D721Med (cell line): ENCODE data around the gene TMA7B.
"Not testable (repeated sequence)": the region's sequence is repeated elsewhere in the genome, so short reads cannot be mapped to it uniquely, and the experiment has no call there.

Source experiments
- DNase-seq: peaks from one replicate; pipeline ENCODE4 v3.0.0; 2011; ENCODE audit warnings: low spot score; ENCODE audit not compliant: insufficient read length
- FAIRE-seq: peaks from 2 replicates; lab custom pipeline; 2011; peaks lifted over from hg19 to GRCh38; lab: Jason Lieb, UNC
- TF ChIP-seq, protein P1 (sequence below): IDR thresholded peaks from 2 replicates; pipeline ENCODE4 v1.5.1; 2012; ENCODE audit warnings: mild to moderate bottlenecking, control low read depth; ENCODE audit not compliant: insufficient read depth; ENCODE audit errors: missing control alignments

TMA7B gene

DNA sequence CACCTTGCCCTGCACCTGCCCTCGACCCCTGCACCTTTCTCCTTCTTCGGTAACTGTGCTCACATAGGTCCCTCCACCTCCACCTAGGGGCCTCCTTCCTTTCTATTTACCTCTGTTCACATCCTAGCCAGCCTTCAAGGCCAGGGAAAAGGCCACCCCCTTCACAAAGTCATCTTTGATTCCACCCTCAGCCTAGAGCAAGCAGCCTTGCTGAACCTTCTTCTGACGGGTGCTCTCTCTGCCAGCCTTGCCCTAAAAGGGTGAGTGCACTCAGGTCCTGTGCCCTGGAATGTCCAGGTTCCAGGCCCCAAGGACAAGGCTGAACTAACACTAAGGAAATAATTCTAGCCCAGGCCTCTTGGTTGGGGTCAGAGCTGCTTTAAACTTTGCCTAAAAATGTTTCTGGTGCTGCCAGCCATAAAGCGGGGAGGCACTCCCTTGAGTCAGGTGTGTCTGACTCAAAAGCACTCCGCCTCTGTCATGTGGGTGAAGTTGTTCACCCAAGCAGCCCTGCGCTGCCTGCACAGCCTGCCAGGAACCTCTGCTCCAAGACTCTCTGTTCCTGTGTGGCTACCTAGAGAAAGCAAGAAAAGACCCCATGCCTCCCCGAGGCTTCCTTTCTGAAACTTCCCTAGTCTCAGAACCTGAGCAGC, 25.3 kb downstream of the TMA7B start:
- DNase-seq (no peak), FAIRE-seq (no peak)
- TF ChIP-seq, protein P1, sequence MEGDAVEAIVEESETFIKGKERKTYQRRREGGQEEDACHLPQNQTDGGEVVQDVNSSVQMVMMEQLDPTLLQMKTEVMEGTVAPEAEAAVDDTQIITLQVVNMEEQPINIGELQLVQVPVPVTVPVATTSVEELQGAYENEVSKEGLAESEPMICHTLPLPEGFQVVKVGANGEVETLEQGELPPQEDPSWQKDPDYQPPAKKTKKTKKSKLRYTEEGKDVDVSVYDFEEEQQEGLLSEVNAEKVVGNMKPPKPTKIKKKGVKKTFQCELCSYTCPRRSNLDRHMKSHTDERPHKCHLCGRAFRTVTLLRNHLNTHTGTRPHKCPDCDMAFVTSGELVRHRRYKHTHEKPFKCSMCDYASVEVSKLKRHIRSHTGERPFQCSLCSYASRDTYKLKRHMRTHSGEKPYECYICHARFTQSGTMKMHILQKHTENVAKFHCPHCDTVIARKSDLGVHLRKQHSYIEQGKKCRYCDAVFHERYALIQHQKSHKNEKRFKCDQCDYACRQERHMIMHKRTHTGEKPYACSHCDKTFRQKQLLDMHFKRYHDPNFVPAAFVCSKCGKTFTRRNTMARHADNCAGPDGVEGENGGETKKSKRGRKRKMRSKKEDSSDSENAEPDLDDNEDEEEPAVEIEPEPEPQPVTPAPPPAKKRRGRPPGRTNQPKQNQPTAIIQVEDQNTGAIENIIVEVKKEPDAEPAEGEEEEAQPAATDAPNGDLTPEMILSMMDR = no peak

DNA sequence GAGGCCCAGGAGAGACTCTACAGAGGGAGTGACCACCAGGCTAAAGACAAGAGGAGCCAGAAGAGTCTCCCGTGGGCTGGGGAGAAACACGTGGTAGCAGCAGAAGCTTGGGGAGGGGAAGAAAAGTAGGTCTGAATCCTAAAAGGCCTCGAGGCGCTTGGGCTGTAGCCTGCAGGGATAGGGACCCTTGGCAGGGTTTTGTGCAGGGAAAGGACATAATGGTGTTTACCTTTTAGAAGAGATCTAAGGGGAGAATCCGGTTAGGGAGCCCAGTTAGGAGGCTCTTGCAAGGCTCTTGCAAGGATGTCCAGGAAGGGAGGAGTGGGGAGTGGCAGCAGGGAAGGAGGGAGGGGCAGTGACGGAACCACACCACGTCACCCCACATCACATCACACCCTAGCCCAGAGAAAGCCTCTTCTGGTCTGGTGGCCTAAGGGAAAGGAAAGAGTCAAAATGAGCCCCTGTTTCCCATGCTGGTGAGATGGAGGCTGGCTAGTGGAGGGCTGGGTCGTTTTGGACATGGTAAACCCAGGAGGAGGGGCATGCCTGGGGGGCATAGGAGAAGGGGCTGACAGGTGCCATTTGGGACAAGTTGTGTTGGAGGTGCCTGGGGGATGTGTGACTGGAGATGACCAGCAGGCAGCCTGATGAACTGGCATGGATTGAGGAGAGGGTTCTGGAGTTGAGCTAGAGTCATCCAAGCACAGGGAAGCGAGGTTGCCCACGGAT, 28.4 kb downstream of the TMA7B start:
- TF ChIP-seq, protein P1 = no peak
- DNase-seq = no peak
- no peak for FAIRE-seq

DNA sequence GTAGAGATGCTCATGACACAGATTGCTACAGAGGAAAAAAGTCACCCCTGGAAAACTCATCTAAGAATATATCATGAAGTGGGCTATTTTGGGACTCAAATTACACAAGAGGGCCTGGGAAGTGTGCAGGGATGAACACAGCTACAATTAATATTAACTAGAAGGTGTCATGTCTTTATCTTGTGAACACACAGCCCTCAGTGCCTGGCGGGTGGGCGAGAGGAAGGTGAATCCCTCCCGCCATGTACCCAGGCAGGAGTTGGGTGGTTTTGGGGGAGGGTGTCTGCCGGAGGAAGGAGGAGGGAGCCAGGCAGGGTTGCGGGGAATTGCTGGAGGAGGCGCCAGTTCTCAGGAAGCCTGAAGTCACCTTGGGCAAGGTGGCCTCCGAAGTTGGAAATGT, 29.4 kb downstream of the TMA7B start:
- no peak for FAIRE-seq
- TF ChIP-seq, protein P1 = no peak
- no peak for DNase-seq

DNA sequence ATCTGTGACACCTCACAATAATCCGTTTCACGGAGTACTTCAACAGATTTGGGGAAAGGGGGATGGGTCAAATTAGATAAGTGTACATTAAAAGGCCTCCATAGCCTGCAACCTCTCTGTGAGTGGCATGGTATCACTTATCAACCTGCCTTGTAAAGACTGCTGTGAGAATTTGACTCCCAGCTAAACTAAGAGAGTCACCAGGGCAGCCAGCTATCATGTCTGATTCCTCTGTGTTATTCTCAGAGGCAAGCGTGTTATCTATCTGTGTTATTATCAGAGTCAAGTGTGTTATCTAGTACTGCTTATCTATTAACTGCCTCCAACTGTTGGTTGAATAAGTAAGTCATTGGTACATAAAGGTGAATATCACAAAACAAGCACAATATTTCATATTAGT, 30.5 kb downstream of the TMA7B start:
- FAIRE-seq (no peak), DNase-seq (no peak)
- TF ChIP-seq, protein P1 = no peak

DNA sequence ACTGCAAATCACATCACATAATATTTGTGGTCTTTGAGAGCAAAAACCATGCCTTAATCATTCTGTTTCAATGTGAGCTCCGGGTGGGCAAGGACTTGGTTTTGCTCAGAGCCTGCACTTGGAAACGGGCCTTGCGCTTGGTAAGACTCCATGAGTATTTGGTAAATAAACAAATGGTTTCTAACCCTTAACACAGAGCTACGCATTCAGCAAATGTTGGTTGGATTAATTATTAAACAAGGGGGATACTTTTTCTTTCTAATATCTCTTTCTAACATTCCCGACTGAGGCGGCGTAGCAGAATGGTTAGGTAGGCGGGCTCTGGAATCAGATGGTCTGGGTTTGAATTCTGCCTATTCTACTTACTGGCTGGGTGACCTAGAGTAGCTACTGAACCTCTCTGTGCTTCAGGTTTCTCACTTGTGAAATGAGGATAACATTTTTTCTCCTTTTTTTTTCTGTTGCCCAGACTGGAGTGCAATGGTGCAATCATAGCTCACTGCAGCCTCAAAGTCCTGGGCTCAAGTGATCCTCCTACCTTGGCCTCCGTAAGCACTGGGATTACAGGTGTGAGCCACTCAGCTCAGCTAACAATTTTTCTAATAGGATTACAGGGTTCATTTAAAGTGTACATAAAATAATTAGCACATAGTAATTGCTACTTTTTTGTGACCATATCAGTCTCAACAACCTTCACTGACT, 31.1 kb downstream of the TMA7B start:
- no peak for FAIRE-seq
- TF ChIP-seq, protein P1 = no peak
- no peak for DNase-seq

DNA sequence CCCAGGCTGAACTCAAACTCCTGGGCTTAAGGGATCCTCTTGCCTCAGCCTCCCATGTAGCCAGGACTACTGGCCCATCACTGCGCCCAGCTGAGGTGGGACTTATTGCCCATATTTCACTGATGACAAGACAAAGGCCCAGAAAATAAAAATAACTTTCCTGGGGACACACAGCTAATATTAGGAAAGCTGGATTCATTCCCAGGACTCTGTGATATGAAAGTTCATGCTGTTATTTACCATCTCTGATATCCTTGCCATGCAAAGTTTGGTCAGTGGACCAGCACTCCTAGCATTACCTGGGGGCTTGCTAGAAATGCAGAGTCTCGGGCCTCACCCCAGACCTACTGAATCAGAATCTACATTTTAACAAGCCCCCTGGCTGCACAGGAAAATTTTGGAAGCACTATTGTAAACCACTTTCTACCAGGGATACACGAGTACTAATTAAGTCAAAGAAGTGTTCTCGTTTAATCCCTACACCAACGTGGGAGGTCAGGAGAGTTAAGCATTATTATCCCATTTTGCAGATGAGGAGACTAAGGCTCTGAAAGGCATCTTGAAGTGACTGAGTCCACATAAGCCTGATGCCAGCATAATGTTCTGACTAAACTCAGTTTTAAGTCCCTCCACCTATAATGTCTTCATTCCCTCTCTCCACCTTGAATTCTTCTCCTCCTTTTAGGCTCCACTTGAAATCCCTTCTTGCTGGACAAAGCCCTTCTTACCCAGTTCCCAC, 32.1 kb downstream of the TMA7B start:
- no peak for FAIRE-seq
- TF ChIP-seq, protein P1 = no peak
- DNase-seq = no peak

DNA sequence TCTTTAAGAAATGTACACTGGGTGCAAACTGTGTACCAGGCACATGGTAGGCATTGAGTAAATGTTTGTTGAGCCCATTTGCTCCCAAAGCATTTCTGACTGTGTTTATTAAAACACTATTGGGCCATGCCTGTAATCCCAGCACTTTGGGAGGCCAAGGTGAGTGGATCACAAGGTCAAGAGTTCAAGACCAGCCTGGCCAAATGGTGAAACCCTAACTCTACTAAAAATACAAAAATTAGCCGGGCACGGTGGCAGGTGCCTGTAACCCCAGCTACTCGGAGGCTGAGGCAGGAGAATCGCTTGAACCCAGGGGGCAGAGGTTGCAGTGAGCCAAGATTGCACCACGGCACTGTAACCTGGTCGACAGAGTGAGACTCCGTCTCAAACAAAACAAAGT, 32.7 kb downstream of the TMA7B start:
- FAIRE-seq, DNase-seq: not testable (repeated sequence)
